ENCODE measurements around the gene PBX3. TPM values are rescaled to one million over a fixed set of nuclear protein-coding genes. Genes with fewer than 3 reads are reported as not detected.

PBX3 gene
- total and polyA plus RNA-seq, 2 of the 13 experiments (the other 11 are each of a cell fraction or from before 2014, with no cell fraction given) = 6.0 to 11.2 TPM

- peak; percentile 85; the same call in 1 of the 2 replicates for TF ChIP-seq ZBTB39 (CRISPR knock-in tag; IDR thresholded peaks at IDR 0.05)
- no peak for TF ChIP-seq EZH2 (conservative IDR thresholded peaks at IDR 0.05; ENCODE audit: low read depth, low read length)
- peak; percentile 97 for TF ChIP-seq EED (CRISPR knock-in tag; IDR thresholded peaks at IDR 0.05)
- peak; percentile 77 for TF ChIP-seq ZNF18 (CRISPR knock-in tag; IDR thresholded peaks at IDR 0.05; ENCODE audit: insufficient replicate concordance)
- 0 out of 2 replicates have a peak, but pooled peaks have one; percentile 40 for TF ChIP-seq RFXANK (CRISPR knock-in tag; IDR thresholded peaks at IDR 0.05)
- peak; percentile 81; the same call in 1 of the 2 replicates for TF ChIP-seq JDP2 (CRISPR knock-in tag; IDR thresholded peaks at IDR 0.05; ENCODE audit: borderline replicate concordance)
- TF ChIP-seq HINFP (CRISPR knock-in tag; IDR thresholded peaks at IDR 0.05; ENCODE audit: low read depth) = peak; percentile 85; the same call in 1 of the 2 replicates
- peak; percentile 95; the same call in 1 of the 2 replicates for TF ChIP-seq PAX8 (CRISPR knock-in tag; IDR thresholded peaks at IDR 0.05; ENCODE audit: borderline replicate concordance)
- peak; percentile 90; the same call in 1 of the 2 replicates for TF ChIP-seq ZNF577 (CRISPR knock-in tag; IDR thresholded peaks at IDR 0.05; ENCODE audit: borderline replicate concordance, low read depth)
- TF ChIP-seq SUZ12 (IDR thresholded peaks at IDR 0.05; ENCODE audit: low read depth, low read length) = no peak
- peak; percentile 75 for TF ChIP-seq HMGXB3 (CRISPR knock-in tag; IDR thresholded peaks at IDR 0.05; ENCODE audit: borderline replicate concordance)
- peak; percentile 43; the same call in 1 of the 2 replicates for TF ChIP-seq THRA (CRISPR knock-in tag; IDR thresholded peaks at IDR 0.05; ENCODE audit: borderline replicate concordance)
- TF ChIP-seq ERF (CRISPR knock-in tag; IDR thresholded peaks at IDR 0.05) = peak; percentile 81
- no peak for TF ChIP-seq ZNF432 (CRISPR knock-in tag; IDR thresholded peaks at IDR 0.05; ENCODE audit: borderline replicate concordance)
- peak; percentile 93 for TF ChIP-seq ZNF468 (CRISPR knock-in tag; IDR thresholded peaks at IDR 0.05)
- no peak for TF ChIP-seq SNRNP70 (IDR thresholded peaks at IDR 0.05; ENCODE audit: low read depth, low read length)
Observed at GRCh38 chr9:125746017-125746773, 978 bp upstream of the PBX3 start (continued).

Measured in HepG2 (cell line).